Body of pancreas (tissue), 4 donors: ENCODE results near the gene DCP1A.
"Not testable (repeated sequence)": the region's sequence is repeated elsewhere in the genome, so short reads cannot be mapped to it uniquely, and the experiment has no call there.

Experiments used
- POLR2A ChIP-seq, 3 donors: fragments of 450-650 bp; IDR thresholded peaks; one replicate each; pipeline ENCODE4 v1.6.1; 2016; ENCODE audit warnings: antibody characterized with exemption in 3 of 3, mild to moderate bottlenecking in 2 of 3
- TF ChIP-seq, protein P1 (sequence below), 7 experiments: fragments of 450-650 bp in 4 of 7; fragments of 200-600 bp in 3 of 7; sonication (generic) in 3 of 7; IDR thresholded peaks; one replicate each; pipeline ENCODE4 v1.5.1; 2016 to 2019; ENCODE audit warnings: antibody characterized with exemption in 7 of 7

DNA sequence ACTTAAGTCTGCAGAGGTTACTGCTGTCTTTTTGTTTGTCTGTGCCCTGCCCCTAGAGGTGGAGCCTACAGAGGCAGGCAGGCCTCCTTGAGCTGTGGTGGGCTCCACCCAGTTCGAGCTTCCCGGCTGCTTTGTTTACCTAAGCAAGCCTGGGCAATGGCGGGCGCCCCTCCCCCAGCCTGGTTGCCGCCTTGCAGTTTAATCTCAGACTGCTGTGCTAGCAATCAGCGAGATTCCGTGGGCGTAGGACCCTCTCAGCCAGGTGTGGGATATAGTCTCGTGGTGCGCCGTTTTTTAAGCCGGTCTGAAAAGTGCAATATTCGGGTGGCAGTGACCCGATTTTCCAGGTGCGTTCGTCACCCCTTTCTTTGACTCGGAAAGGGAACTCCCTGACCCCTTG is 23.4 kb upstream of the DCP1A start:
- TF ChIP-seq POLR2A (IDR thresholded peaks at IDR 0.05), result not testable (repeated sequence)
- TF ChIP-seq, protein P1, sequence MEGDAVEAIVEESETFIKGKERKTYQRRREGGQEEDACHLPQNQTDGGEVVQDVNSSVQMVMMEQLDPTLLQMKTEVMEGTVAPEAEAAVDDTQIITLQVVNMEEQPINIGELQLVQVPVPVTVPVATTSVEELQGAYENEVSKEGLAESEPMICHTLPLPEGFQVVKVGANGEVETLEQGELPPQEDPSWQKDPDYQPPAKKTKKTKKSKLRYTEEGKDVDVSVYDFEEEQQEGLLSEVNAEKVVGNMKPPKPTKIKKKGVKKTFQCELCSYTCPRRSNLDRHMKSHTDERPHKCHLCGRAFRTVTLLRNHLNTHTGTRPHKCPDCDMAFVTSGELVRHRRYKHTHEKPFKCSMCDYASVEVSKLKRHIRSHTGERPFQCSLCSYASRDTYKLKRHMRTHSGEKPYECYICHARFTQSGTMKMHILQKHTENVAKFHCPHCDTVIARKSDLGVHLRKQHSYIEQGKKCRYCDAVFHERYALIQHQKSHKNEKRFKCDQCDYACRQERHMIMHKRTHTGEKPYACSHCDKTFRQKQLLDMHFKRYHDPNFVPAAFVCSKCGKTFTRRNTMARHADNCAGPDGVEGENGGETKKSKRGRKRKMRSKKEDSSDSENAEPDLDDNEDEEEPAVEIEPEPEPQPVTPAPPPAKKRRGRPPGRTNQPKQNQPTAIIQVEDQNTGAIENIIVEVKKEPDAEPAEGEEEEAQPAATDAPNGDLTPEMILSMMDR (IDR thresholded peaks at IDR 0.05), result not testable (repeated sequence)
